HG03469 (cell line): ENCODE results near the gene CXCL1.

ENCODE experiments used
- ATAC-seq: cut with Tn5 transposase; IDR thresholded peaks from one replicate; pipeline ENCODE4 v1.9.1; 2021; ENCODE audit warnings: mild to moderate bottlenecking, moderate library complexity, moderate number of reproducible peaks; ENCODE audit not compliant: unreplicated experiment

The CXCL1 gene

GRCh38 chr4:73912191-73912590 is 43.0 kb downstream of the CXCL1 start:
- ATAC-seq, result no peak

GRCh38 chr4:73914071-73914470 is 44.9 kb downstream of the CXCL1 start:
- ATAC-seq, result no peak

- no peak for ATAC-seq
Measured at GRCh38 chr4:73916172-73916925, 47.2 kb downstream of the CXCL1 start.

GRCh38 chr4:73917081-73917501 is 47.9 kb downstream of the CXCL1 start:
- no peak for ATAC-seq

- ATAC-seq, result no peak
Measured at GRCh38 chr4:73918058-73918457, 48.9 kb downstream of the CXCL1 start.

GRCh38 chr4:73919691-73920090 is 50.5 kb downstream of the CXCL1 start:
- ATAC-seq, result no peak
